DOHH2 (cell line): ENCODE data around the gene MAPK8.

Experiments
- EZH2phosphoT487 ChIP-seq: fragments of 200-600 bp; sonication (generic); IDR thresholded peaks from 2 replicates; pipeline ENCODE4 v1.6.1; 2017; ENCODE audit warnings: borderline replicate concordance, mild to moderate bottlenecking, antibody characterized with exemption, low read length, moderate library complexity, mixed read lengths
- TF ChIP-seq, protein P1 (sequence below): fragments of 200-600 bp; sonication (generic); IDR thresholded peaks from one replicate; pipeline ENCODE4 v1.5.1; 2014; ENCODE audit warnings: antibody characterized with exemption, mild to moderate bottlenecking, low read depth, low read length; ENCODE audit not compliant: poor library complexity, severe bottlenecking

DNA sequence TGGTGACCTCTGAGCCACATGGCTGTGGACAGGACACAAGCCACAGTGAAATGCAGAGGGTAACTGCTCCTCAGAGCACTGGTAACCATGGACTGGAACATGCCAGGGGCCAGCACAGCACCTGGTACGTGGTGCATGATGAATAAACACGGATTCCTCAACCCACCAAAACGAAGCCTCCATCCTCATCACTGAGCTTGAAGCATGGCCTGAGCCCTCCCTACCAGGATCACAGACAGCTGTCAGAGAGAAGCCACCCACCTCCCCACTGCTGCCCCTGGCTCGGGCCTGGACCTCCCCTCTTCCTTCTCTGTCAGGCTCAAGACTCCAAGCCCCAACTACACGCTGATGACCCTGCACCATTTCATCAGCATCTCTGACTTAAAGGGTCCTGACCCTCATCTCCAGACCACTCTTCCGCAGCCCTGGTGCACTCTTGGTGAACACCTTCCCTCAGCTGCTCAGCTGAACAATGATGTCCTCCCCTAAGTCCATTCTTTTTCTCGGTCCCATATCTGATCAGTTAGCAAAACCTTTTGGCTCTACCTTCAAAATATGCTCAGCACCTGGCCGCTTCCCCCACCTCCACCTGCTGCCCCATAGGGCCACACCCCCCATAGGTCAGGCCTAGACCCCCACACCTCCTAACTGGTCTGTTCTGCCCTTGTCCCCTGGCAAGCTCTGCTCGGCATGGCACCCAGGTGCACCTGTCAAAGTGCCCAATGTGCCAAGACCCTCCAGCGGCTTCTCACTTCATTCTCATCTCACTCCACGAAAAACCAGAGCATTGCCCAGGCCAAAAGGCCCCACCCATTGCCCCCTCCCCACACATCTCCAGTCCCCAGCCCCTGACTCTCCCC, 141.1 kb downstream of the MAPK8 start:
- TF ChIP-seq, protein P1, sequence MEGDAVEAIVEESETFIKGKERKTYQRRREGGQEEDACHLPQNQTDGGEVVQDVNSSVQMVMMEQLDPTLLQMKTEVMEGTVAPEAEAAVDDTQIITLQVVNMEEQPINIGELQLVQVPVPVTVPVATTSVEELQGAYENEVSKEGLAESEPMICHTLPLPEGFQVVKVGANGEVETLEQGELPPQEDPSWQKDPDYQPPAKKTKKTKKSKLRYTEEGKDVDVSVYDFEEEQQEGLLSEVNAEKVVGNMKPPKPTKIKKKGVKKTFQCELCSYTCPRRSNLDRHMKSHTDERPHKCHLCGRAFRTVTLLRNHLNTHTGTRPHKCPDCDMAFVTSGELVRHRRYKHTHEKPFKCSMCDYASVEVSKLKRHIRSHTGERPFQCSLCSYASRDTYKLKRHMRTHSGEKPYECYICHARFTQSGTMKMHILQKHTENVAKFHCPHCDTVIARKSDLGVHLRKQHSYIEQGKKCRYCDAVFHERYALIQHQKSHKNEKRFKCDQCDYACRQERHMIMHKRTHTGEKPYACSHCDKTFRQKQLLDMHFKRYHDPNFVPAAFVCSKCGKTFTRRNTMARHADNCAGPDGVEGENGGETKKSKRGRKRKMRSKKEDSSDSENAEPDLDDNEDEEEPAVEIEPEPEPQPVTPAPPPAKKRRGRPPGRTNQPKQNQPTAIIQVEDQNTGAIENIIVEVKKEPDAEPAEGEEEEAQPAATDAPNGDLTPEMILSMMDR = no peak
- no peak for TF ChIP-seq EZH2phosphoT487
